DMS 273 treated with DMSO at 0.1 percent for 48 hours (cell line): ENCODE measurements around the gene FCRL1.

Experiments
- DNase-seq: peaks from one replicate; lab custom pipeline; 2025; lab: John Stamatoyannopoulos, UW

FCRL1 gene

GRCh38 chr1:157799996-157800395, 19.9 kb downstream of the FCRL1 start:
- no peak for DNase-seq

- DNase-seq = no peak
Observed at GRCh38 chr1:157798211-157798610, 21.7 kb downstream of the FCRL1 start.

- DNase-seq = no peak
Observed at GRCh38 chr1:157785248-157785647, 34.7 kb downstream of the FCRL1 start.

- DNase-seq = no peak
Observed at GRCh38 chr1:157784801-157785200, 35.1 kb downstream of the FCRL1 start.

GRCh38 chr1:157782931-157783330, 37.0 kb downstream of the FCRL1 start:
- DNase-seq = no peak

- no peak for DNase-seq
Observed at GRCh38 chr1:157781048-157781447, 38.9 kb downstream of the FCRL1 start.

GRCh38 chr1:157776971-157777391, 42.9 kb downstream of the FCRL1 start, which contains the start of gene FCRL2:
Gene FCRL2, minus strand, starts transcription at chr1:157777132. Its CDS starts 59 bp downstream, at chr1:157777073.
- DNase-seq = no peak

- DNase-seq = no peak
Observed at GRCh38 chr1:157775101-157775870, 44.6 kb downstream of the FCRL1 start.

GRCh38 chr1:157774412-157774811, 45.5 kb downstream of the FCRL1 start:
- DNase-seq = no peak

GRCh38 chr1:157773493-157774350, 46.2 kb downstream of the FCRL1 start:
- no peak for DNase-seq

- DNase-seq = no peak
Observed at GRCh38 chr1:157771661-157772425, 48.1 kb downstream of the FCRL1 start.

GRCh38 chr1:157770442-157771043, 49.4 kb downstream of the FCRL1 start:
- DNase-seq = no peak

- DNase-seq = no peak
Observed at GRCh38 chr1:157766792-157767191, 53.1 kb downstream of the FCRL1 start.

- no peak for DNase-seq
Observed at GRCh38 chr1:157758018-157758417, 61.9 kb downstream of the FCRL1 start.

GRCh38 chr1:157753611-157754010, 66.3 kb downstream of the FCRL1 start:
- no peak for DNase-seq

GRCh38 chr1:157751283-157751682, 68.6 kb downstream of the FCRL1 start:
- DNase-seq = no peak

GRCh38 chr1:157748262-157748817, 71.6 kb downstream of the FCRL1 start:
- no peak for DNase-seq
